Fibroblast of skin of left quadriceps (primary cell): Measurements from ENCODE around the gene ANKDD1B.

Experiments
- DNase-seq, 2 experiments: peaks; one replicate each; pipeline ENCODE4 v3.0.0-alpha.2; 2013; ENCODE audit warnings: low read depth in 2 of 2

The ANKDD1B gene

GRCh38 chr5:75706016-75706415 lies 94.8 kb downstream of the ANKDD1B start:
- no peak for DNase-seq

GRCh38 chr5:75706775-75707174 lies 95.5 kb downstream of the ANKDD1B start:
- DNase-seq: no peak

GRCh38 chr5:75707911-75708509 lies 96.8 kb downstream of the ANKDD1B start:
- no peak for DNase-seq

GRCh38 chr5:75710637-75711036 lies 99.4 kb downstream of the ANKDD1B start:
- DNase-seq: no peak

GRCh38 chr5:75711151-75711550 lies 99.9 kb downstream of the ANKDD1B start:
- no peak for DNase-seq

- DNase-seq: no peak
These were observed 100.8 kb downstream of the ANKDD1B start for GRCh38 chr5:75712091-75712490.

GRCh38 chr5:75716715-75717081 lies 105.4 kb downstream of the ANKDD1B start:
- DNase-seq: no peak

GRCh38 chr5:75717082-75717922 lies 106.0 kb downstream of the ANKDD1B start, which contains the start of gene POC5:
Gene POC5, minus strand, starts transcription at chr5:75717437. Its CDS starts 4,500 bp downstream, at chr5:75712937.
- peak; percentile 90 to 91 for DNase-seq

GRCh38 chr5:75720882-75721281 lies 109.6 kb downstream of the ANKDD1B start:
- no peak for DNase-seq
